GM23338 (cell line): Measurements from ENCODE around the gene CCDC150.

Experiments used
- CREB1 ChIP-seq: fragments of 250-450 bp; sonication (Bioruptor Pico); IDR thresholded peaks from 2 replicates; pipeline ENCODE4 v1.5.0; 2020; ENCODE audit warnings: low read depth, mild to moderate bottlenecking, moderate library complexity
- CTCF ChIP-seq, 2 experiments: fragments of 200-600 bp in 1 of 2; sonication (generic) in 1 of 2; conservative IDR thresholded peaks; 2 replicates each; pipeline versions ENCODE4 v1.5.1 to v1.6.1; 2016 to 2017; ENCODE audit warnings: antibody characterized with exemption in 2 of 2, low read depth in 2 of 2, mild to moderate bottlenecking in 2 of 2, moderate library complexity in 1 of 2
- ETS1 ChIP-seq: IDR thresholded peaks from 2 replicates; pipeline ENCODE4 v1.6.1; 2016; ENCODE audit warnings: antibody characterized with exemption
- EZH2 ChIP-seq: fragments of 200-600 bp; sonication (generic); IDR thresholded peaks from one replicate; pipeline ENCODE4 v1.8.0; 2017; ENCODE audit warnings: antibody characterized with exemption, mild to moderate bottlenecking, low read depth; ENCODE audit not compliant: unreplicated experiment
- EZH2phosphoT487 ChIP-seq: fragments of 200-600 bp; sonication (generic); IDR thresholded peaks from one replicate; pipeline ENCODE4 v1.8.1; 2018; ENCODE audit warnings: antibody characterized with exemption; ENCODE audit not compliant: unreplicated experiment
- JUNB ChIP-seq: IDR thresholded peaks from one replicate; pipeline ENCODE4 v1.6.1; 2016; ENCODE audit warnings: antibody characterized with exemption; ENCODE audit not compliant: unreplicated experiment
- NANOG ChIP-seq: IDR thresholded peaks from 2 replicates; pipeline ENCODE4 v1.6.1; 2016; ENCODE audit warnings: antibody characterized with exemption, borderline replicate concordance
- POLR2AphosphoS5 ChIP-seq: IDR thresholded peaks from 2 replicates; pipeline ENCODE4 v1.6.1; 2016; ENCODE audit warnings: antibody characterized with exemption, low read depth
- REST ChIP-seq: IDR thresholded peaks from one replicate; pipeline ENCODE4 v1.6.1; 2018; ENCODE audit warnings: antibody characterized with exemption; ENCODE audit not compliant: unreplicated experiment
- ZNF114 ChIP-seq: fragments of 250-450 bp; sonication (Bioruptor Pico); IDR thresholded peaks from 2 replicates; pipeline ENCODE4 v1.5.0; 2020; ENCODE audit warnings: mild to moderate bottlenecking, moderate library complexity
- ZNF331 ChIP-seq: fragments of 250-450 bp; sonication (Bioruptor Pico); IDR thresholded peaks from 2 replicates; pipeline ENCODE4 v1.5.0; 2020; ENCODE audit warnings: low read depth, mild to moderate bottlenecking, moderate library complexity
- ZNF462 ChIP-seq: fragments of 250-450 bp; sonication (Bioruptor Pico); IDR thresholded peaks from 2 replicates; pipeline ENCODE4 v1.5.0; 2020; ENCODE audit warnings: mild to moderate bottlenecking, moderate library complexity

- TF ChIP-seq POLR2AphosphoS5 (no peak), EZH2 (no peak), CTCF (conservative IDR thresholded peaks at IDR 0.05; ENCODE audit: low read depth in 2 of 2) (no peak), EZH2phosphoT487 (no peak), NANOG (no peak), JUNB (no peak), CREB1 (CRISPR knock-in tag) (no peak), REST (no peak), ZNF114 (CRISPR knock-in tag) (no peak), ZNF462 (no peak), ETS1 (no peak), ZNF331 (CRISPR knock-in tag) (no peak)
Observed at GRCh38 chr2:196640031-196640548, 575 bp downstream of the CCDC150 start.
